Lower leg skin (tissue), 3 donors: ENCODE results near the gene WBP11.

Experiments
- POLR2A ChIP-seq, 2 donors: fragments of 450-650 bp; IDR thresholded peaks; one replicate each; pipeline ENCODE4 v1.6.1; 2016 to 2017; ENCODE audit warnings: antibody characterized with exemption in 2 of 2, mild to moderate bottlenecking in 1 of 2, moderate library complexity in 1 of 2
- TF ChIP-seq, protein P1 (sequence below), 3 donors: fragments of 450-650 bp; IDR thresholded peaks; one replicate each; pipeline ENCODE4 v1.5.1; 2016; ENCODE audit warnings: antibody characterized with exemption in 3 of 3, mild to moderate bottlenecking in 3 of 3, moderate library complexity in 2 of 3

DNA sequence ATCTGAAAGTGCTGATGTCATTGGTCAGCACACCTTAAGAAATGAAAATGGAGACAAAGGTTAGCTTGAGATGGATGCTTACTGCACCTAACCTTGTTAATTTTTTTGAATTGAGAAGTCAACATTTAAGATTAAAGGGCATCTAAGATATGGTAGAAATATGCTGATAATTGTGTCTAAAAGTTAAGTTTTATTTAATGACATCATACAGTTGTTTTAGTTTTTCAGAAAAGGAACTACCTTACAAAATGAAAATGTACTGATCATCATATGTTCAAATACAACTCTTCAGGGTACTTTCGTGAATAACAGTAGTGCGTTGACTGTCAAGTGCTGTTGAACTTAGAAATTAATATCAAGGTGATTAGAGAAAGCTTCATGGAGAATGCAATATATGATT lies 8.2 kb upstream of the WBP11 start:
- TF ChIP-seq, protein P1, sequence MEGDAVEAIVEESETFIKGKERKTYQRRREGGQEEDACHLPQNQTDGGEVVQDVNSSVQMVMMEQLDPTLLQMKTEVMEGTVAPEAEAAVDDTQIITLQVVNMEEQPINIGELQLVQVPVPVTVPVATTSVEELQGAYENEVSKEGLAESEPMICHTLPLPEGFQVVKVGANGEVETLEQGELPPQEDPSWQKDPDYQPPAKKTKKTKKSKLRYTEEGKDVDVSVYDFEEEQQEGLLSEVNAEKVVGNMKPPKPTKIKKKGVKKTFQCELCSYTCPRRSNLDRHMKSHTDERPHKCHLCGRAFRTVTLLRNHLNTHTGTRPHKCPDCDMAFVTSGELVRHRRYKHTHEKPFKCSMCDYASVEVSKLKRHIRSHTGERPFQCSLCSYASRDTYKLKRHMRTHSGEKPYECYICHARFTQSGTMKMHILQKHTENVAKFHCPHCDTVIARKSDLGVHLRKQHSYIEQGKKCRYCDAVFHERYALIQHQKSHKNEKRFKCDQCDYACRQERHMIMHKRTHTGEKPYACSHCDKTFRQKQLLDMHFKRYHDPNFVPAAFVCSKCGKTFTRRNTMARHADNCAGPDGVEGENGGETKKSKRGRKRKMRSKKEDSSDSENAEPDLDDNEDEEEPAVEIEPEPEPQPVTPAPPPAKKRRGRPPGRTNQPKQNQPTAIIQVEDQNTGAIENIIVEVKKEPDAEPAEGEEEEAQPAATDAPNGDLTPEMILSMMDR (IDR thresholded peaks at IDR 0.05), result no peak
- TF ChIP-seq POLR2A (IDR thresholded peaks at IDR 0.05), result no peak
